BJ (cell line): ENCODE measurements around the gene SHROOM1. TPM values are rescaled to one million over a fixed set of nuclear protein-coding genes. Genes with fewer than 3 reads are reported as not detected.
"Not testable (repeated sequence)": the region's sequence is repeated elsewhere in the genome, so short reads cannot be mapped to it uniquely, and the experiment has no call there.

Experiments
- CTCF ChIA-PET: fragments of 350-600 bp; formaldehyde crosslinking; extraction: SDS; loops from one replicate; lab custom pipeline; 2021; ENCODE audit warnings: antibody characterized with exemption, inconsistent platforms; lab: Yijun Ruan, JAX
- POLR2A ChIA-PET: fragments of 300-600 bp; sonication (Branson Sonifier 250); formaldehyde crosslinking; extraction: SDS; loops from one replicate; lab custom pipeline; 2021; ENCODE audit warnings: antibody characterized with exemption; lab: Charles Lee
- DNase-seq: peaks from one replicate; pipeline ENCODE4 v3.0.0-alpha.2; 2011; ENCODE audit warnings: low read depth
- H3K27me3 ChIP-seq: 2 replicates; pipeline ENCODE4 v1.6.0; 2011; ENCODE audit warnings: low read length; ENCODE audit not compliant: control insufficient read depth, insufficient read depth
- H3K36me3 ChIP-seq: 2 replicates; pipeline ENCODE4 v1.5.1; 2011; ENCODE audit warnings: low read length; ENCODE audit not compliant: control insufficient read depth, insufficient read depth
- H3K4me3 ChIP-seq: 2 replicates; pipeline ENCODE4 v1.5.1; 2011; ENCODE audit warnings: low read depth, mild to moderate bottlenecking, control low read depth, low read length
- polyA plus RNA-seq: library from polyadenylated mRNA; depleted of rRNA; stranded (reverse); fragments of >200 nt; gene quantifications from 2 replicates; pipeline ENCODE4 v1.2.3, GENCODE V29; 2011
- TF ChIP-seq, protein P1 (sequence below): IDR thresholded peaks from 2 replicates; pipeline ENCODE4 v1.5.1; 2011; ENCODE audit warnings: low read depth, mild to moderate bottlenecking, control low read depth, inconsistent platforms, low read length, moderate library complexity; ENCODE audit not compliant: insufficient read depth

The SHROOM1 gene
- polyA plus RNA-seq, 1 experiment: 8.5 TPM

DNA sequence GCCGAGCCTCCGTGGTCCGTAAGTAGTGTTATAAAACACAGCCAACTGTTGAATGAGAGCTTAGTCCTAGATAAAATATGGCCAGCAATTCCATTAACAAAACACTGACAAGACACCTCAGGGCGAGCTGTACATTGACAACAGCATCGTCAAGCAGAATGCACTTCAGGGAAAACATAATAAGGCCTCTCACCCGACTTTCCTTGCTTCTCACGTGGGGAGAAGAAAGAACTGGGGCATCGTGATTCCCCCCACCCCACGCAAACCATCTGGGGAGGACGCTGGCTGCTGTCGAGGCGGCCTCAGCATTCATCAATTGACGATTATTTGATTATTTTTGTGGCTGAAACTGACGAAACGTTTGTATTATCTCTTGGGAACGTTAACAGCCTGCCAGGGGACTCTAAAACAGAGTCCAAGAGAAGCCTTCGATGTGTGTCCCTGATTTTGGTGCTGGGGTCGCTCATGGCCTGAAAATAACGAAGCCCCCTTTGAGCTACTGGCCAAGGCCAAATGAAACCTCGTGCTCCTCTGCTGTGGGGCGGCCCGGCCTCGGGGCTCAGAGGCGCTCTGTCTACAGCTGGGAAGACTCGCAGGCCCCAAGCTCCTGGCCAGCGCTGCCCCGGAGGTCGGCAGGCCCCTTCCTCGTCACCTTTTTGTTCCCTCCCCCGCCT is 35.4 kb upstream of the SHROOM1 start:
- CTCF ChIA-PET: interaction anchor here (1.1 to 11.5 kb wide), 7 partner anchors 12 to 119 kb away, joined by 3 to 71 read pairs (median 12); partner anchors contain the start of genes CCNI2 and SHROOM1
- peaks cover 5% of the 10 kb centered on the region; the same call in 1 of the 2 replicates for H3K36me3 ChIP-seq
- no peak for DNase-seq
- peak overlapping the region; percentile 79 for H3K4me3 ChIP-seq
- POLR2A ChIA-PET: no interaction called here
- no peaks in the 10 kb centered on the region; the same call in 1 of the 2 replicates for H3K27me3 ChIP-seq
- TF ChIP-seq, protein P1, sequence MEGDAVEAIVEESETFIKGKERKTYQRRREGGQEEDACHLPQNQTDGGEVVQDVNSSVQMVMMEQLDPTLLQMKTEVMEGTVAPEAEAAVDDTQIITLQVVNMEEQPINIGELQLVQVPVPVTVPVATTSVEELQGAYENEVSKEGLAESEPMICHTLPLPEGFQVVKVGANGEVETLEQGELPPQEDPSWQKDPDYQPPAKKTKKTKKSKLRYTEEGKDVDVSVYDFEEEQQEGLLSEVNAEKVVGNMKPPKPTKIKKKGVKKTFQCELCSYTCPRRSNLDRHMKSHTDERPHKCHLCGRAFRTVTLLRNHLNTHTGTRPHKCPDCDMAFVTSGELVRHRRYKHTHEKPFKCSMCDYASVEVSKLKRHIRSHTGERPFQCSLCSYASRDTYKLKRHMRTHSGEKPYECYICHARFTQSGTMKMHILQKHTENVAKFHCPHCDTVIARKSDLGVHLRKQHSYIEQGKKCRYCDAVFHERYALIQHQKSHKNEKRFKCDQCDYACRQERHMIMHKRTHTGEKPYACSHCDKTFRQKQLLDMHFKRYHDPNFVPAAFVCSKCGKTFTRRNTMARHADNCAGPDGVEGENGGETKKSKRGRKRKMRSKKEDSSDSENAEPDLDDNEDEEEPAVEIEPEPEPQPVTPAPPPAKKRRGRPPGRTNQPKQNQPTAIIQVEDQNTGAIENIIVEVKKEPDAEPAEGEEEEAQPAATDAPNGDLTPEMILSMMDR: no peak

DNA sequence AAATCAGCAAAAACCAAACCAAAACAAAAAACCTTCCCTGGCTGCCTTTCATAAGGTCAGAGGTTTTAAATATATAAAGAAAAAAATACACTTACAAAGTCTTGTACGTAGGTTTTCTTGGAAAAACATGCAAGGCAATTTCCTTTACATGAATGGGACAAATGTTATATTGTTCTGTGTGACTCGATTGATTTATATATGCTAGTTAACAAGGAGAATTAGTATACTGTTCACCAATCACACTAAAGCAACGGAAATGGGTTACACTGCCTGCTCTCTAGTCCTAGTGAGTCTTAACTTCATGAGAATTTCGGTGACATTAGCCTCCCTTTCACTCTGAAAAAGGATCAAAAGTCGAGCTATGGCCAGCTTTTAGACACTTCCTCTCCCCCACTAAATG is 30.3 kb upstream of the SHROOM1 start:
- TF ChIP-seq, protein P1: no peak
- Histone ChIP-seq H3K36me3 (no peaks in the 10 kb centered on the region), H3K4me3 (no peak overlapping the region), H3K27me3 (no peaks in the 10 kb centered on the region; the same call in 1 of the 2 replicates)
- DNase-seq: no peak
- ChIA-PET POLR2A (no interaction called here), CTCF (interaction anchor here (1.0 to 11.5 kb wide), 4 partner anchors 14 to 40 kb away, joined by 3 to 71 read pairs (median 6); partner anchors contain the start of gene SHROOM1)

- POLR2A ChIA-PET: no interaction called here
- DNase-seq: no peak
- Histone ChIP-seq H3K36me3 (no peaks in the 10 kb centered on the region), H3K4me3 (no peak overlapping the region), H3K27me3 (no peaks in the 10 kb centered on the region; the same call in 1 of the 2 replicates)
- TF ChIP-seq, protein P1: no peak
- CTCF ChIA-PET: interaction anchor here (1.6 to 11.5 kb wide), 2 partner anchors 10 to 30 kb away, joined by 5 to 71 read pairs; partner anchors contain the start of gene SHROOM1
These were observed 29.5 kb upstream of the SHROOM1 start for GRCh38 chr5:132859889-132860437.

- TF ChIP-seq, protein P1: no peak
- H3K36me3 ChIP-seq: no peaks in the 10 kb centered on the region
- CTCF ChIA-PET: interaction anchor here (3.7 kb wide), 1 partner anchor 10 kb away, joined by 15 read pairs; the partner anchor contains the start of genes GDF9 and UQCRQ
- no peak for DNase-seq
- no peaks in the 10 kb centered on the region for H3K27me3 ChIP-seq
- POLR2A ChIA-PET: no interaction called here
- no peak overlapping the region for H3K4me3 ChIP-seq
These were observed 25.6 kb upstream of the SHROOM1 start for GRCh38 chr5:132856011-132856410.

- H3K36me3 ChIP-seq, POLR2A ChIA-PET, H3K4me3 ChIP-seq, DNase-seq, H3K27me3 ChIP-seq: not testable (repeated sequence)
- CTCF ChIA-PET: interaction anchor here (0.6 to 3.7 kb wide), 5 partner anchors 11 to 44 kb away, joined by 3 to 15 read pairs (median 3); partner anchors contain the start of genes GDF9, SHROOM1 and UQCRQ
These were observed 24.5 kb upstream of the SHROOM1 start for GRCh38 chr5:132854992-132855391.
